ENCODE results near the gene OSBPL8. TPM values are rescaled to one million over a fixed set of nuclear protein-coding genes. Genes with fewer than 3 reads are reported as not detected.

Gene OSBPL8
- total RNA-seq, 1 experiment from 2014 or later: 81.7 TPM

- no peak overlapping the region for H3K27ac Mint-ChIP-seq
- TF ChIP-seq ESRRA (CRISPR knock-in tag; IDR thresholded peaks at IDR 0.05; ENCODE audit: borderline replicate concordance) (no peak), FOXJ3 (CRISPR knock-in tag; IDR thresholded peaks at IDR 0.05; ENCODE audit: borderline replicate concordance) (no peak), ERG (CRISPR knock-in tag; IDR thresholded peaks at IDR 0.05) (no peak), ZNF671 (CRISPR knock-in tag; IDR thresholded peaks at IDR 0.05) (no peak), NFATC4 (CRISPR knock-in tag; IDR thresholded peaks at IDR 0.05) (no peak), ZNF121 (CRISPR knock-in tag; IDR thresholded peaks at IDR 0.05) (no peak), PRDM15 (CRISPR knock-in tag; IDR thresholded peaks at IDR 0.05) (no peak)
- TF ChIP-seq, protein P1, sequence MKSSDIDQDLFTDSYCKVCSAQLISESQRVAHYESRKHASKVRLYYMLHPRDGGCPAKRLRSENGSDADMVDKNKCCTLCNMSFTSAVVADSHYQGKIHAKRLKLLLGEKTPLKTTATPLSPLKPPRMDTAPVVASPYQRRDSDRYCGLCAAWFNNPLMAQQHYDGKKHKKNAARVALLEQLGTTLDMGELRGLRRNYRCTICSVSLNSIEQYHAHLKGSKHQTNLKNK (CRISPR knock-in tag; IDR thresholded peaks at IDR 0.05): no peak
- TF ChIP-seq, protein P2, sequence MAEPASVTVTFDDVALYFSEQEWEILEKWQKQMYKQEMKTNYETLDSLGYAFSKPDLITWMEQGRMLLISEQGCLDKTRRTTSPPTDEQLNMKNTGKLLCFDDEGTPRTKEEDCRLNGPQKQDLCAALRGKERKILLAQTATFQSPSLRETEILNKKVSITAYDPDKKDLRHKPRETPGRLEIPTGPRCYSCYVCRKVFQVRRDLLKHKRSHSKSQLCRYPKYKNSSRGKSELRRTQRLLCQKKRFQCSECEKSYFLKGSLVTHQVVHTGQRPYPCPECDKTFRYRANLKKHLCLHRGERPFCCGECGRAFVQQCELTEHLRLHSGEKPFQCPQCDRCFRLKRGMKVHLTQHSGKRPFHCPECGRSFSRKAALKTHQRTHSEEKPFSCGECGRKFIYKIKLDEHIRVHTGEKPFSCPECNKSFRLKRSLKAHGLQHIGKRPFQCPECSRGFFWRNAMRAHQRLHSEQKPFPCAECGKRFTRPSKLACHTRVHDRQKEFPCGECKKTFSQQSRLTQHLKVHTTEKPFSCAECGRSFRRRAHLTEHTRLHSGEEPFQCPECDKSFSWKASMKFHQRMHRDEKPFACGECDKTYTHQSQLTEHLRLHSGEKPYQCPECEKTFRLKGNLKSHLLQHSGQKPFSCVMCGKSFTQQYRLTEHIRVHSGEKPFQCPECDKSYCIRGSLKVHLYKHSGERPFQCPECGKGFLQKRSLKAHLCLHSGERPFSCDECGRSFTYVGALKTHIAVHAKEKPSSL (CRISPR knock-in tag; conservative IDR thresholded peaks at IDR 0.05): no peak
- TF ChIP-seq, protein P3, sequence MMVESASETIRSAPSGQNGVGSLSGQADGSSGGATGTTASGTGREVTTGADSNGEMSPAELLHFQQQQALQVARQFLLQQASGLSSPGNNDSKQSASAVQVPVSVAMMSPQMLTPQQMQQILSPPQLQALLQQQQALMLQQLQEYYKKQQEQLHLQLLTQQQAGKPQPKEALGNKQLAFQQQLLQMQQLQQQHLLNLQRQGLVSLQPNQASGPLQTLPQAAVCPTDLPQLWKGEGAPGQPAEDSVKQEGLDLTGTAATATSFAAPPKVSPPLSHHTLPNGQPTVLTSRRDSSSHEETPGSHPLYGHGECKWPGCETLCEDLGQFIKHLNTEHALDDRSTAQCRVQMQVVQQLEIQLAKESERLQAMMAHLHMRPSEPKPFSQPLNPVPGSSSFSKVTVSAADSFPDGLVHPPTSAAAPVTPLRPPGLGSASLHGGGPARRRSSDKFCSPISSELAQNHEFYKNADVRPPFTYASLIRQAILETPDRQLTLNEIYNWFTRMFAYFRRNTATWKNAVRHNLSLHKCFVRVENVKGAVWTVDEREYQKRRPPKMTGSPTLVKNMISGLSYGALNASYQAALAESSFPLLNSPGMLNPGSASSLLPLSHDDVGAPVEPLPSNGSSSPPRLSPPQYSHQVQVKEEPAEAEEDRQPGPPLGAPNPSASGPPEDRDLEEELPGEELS (CRISPR knock-in tag; IDR thresholded peaks at IDR 0.05): no peak
- POLR2A ChIA-PET: no interaction called here
- H3K27me3 Mint-ChIP-seq (ENCODE audit: low read depth): no peaks in the 10 kb centered on the region
- no peak overlapping the region for H3K4me3 Mint-ChIP-seq
- no peaks in the 10 kb centered on the region for H3K9me3 Mint-ChIP-seq
- no peaks in the 10 kb centered on the region for H3K4me1 Mint-ChIP-seq
- DNase-seq (ENCODE audit: low spot score): no peak
- peaks cover 21% of the 10 kb centered on the region for H3K36me3 Mint-ChIP-seq
- no peak for ATAC-seq
- CTCF ChIA-PET: no interaction called here
Observed at GRCh38 chr12:76375939-76376338, 183.6 kb downstream of the OSBPL8 start.

GRCh38 chr12:76375470-76375869 is 184.1 kb downstream of the OSBPL8 start:
- DNase-seq (ENCODE audit: low spot score): no peak
- ChIA-PET POLR2A (no interaction called here), CTCF (no interaction called here)
- Mint-ChIP-seq H3K9me3 (no peaks in the 10 kb centered on the region), H3K27me3 (ENCODE audit: low read depth) (no peaks in the 10 kb centered on the region), H3K36me3 (peaks cover 22% of the 10 kb centered on the region), H3K4me1 (no peaks in the 10 kb centered on the region), H3K27ac (no peak overlapping the region), H3K4me3 (no peak overlapping the region)
- no peak for ATAC-seq
- TF ChIP-seq MYBL2 (CRISPR knock-in tag; IDR thresholded peaks at IDR 0.05) (no peak), ETV6 (CRISPR knock-in tag; IDR thresholded peaks at IDR 0.05) (no peak), RORB (CRISPR knock-in tag; IDR thresholded peaks at IDR 0.05) (no peak), ZNF121 (CRISPR knock-in tag; IDR thresholded peaks at IDR 0.05) (no peak), AFF4 (CRISPR knock-in tag; IDR thresholded peaks at IDR 0.05; ENCODE audit: borderline replicate concordance) (no peak), ZNF416 (CRISPR knock-in tag; IDR thresholded peaks at IDR 0.05) (no peak), TCF7 (CRISPR knock-in tag; IDR thresholded peaks at IDR 0.05; ENCODE audit: low read depth) (no peak), SOX15 (CRISPR knock-in tag; IDR thresholded peaks at IDR 0.05) (no peak), RELA (CRISPR knock-in tag; IDR thresholded peaks at IDR 0.05; ENCODE audit: borderline replicate concordance) (no peak), E2F1 (CRISPR knock-in tag; IDR thresholded peaks at IDR 0.05) (no peak)

Measured in WTC11 (cell line).